HAP-1 (cell line): ENCODE results near the gene AFAP1L2.

ENCODE experiments used
- DNase-seq, 2 experiments: peaks; one replicate each; pipeline ENCODE4 v3.0.0-alpha.2; 2016 to 2020; ENCODE audit warnings: low spot score in 2 of 2
- H3K27me3 ChIP-seq: fragments of 250-450 bp; sonication (Bioruptor Pico); 2 replicates; pipeline ENCODE4 v1.5.1; 2020; ENCODE audit warnings: low read depth, mild to moderate bottlenecking, moderate library complexity
- H3K36me3 ChIP-seq: fragments of 250-450 bp; sonication (Bioruptor Pico); replicated peaks from 2 replicates; pipeline ENCODE4 v1.5.1; 2020; ENCODE audit warnings: mild to moderate bottlenecking
- H3K4me1 ChIP-seq: fragments of 250-450 bp; sonication (Bioruptor Pico); 2 replicates; pipeline ENCODE4 v1.5.1; 2020; ENCODE audit warnings: mild to moderate bottlenecking
- H3K4me3 ChIP-seq: fragments of 250-450 bp; sonication (Bioruptor Pico); 2 replicates; pipeline ENCODE4 v1.5.1; 2020; ENCODE audit warnings: mild to moderate bottlenecking, moderate library complexity
- H3K9me3 ChIP-seq: fragments of 250-450 bp; sonication (Bioruptor Pico); 2 replicates; pipeline ENCODE4 v1.5.1; 2020; ENCODE audit warnings: mild to moderate bottlenecking, moderate library complexity
- in situ Hi-C: fragments of 300-500 bp; cut with MboI; formaldehyde crosslinking; loops from 3 replicates; pipeline ENCODE4 v1.14.3; 2020; ENCODE audit warnings: low sequenced_read_pairs, inconsistent platforms, mixed read lengths

AFAP1L2 gene

DNA sequence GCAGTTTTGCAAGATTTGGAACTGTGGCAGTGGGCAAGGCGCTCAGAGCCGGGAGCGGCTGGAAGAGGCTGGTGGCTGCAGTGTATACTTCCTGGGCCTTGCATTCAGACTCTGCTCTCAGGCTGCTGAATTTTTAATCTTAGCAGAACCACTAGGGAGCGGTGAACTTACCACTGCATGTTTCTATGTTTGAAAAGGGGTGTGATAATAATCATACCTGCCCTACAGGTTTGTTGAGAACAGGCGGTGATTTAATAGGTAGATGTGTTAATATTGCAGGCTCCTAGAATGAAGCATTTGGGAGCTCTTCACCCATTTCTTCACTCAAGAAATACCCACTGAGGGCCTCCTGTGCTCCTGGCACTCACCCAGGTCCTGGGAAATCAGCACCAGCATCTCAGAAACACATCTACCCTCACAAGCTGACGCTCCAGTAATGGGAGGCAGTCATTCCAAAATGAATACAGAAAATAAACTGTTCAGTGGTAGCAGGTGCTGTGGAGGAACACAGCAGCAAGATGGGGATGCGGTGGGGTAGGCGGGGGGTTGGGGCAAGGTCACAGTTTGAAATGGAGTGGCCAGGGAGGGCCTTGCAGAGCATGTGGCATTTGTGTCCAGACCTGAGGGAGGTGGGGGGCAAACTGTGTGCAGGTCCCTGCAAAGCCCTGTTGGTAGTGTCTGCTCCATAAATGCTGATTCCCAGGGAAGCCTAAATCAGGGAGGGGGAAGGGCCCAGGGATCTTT, 124.2 kb downstream of the AFAP1L2 start:
- H3K36me3 ChIP-seq: no peaks in the 10 kb centered on the region
- H3K27me3 ChIP-seq: no peaks in the 10 kb centered on the region
- DNase-seq: no peak
- no peaks in the 10 kb centered on the region for H3K9me3 ChIP-seq
- in situ Hi-C loops: no loop called here
- no peaks in the 10 kb centered on the region for H3K4me1 ChIP-seq
- H3K4me3 ChIP-seq: no peak overlapping the region

DNA sequence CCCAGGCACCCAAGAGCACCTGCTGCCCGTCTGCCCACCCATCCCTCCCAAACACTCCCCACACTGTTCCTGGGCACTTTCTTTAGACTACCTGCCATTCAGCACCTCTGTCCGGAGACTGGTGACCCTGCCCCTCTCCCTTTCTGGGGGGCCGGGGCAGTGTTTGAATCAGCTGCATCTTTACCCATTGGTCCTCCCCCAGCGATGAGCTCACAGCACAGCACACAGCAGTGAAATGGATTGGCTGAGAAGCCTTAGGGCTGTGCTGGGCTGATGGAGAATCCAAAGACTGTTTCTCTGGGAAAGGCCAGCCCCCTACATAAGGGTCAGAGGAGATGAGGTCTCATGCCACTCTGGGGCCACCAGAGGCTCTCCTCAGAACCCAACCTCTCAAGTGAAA, 125.0 kb downstream of the AFAP1L2 start:
- H3K4me1 ChIP-seq: no peaks in the 10 kb centered on the region
- no peak for DNase-seq
- no peaks in the 10 kb centered on the region for H3K36me3 ChIP-seq
- no peak overlapping the region for H3K4me3 ChIP-seq
- in situ Hi-C loops: no loop called here
- H3K27me3 ChIP-seq: no peaks in the 10 kb centered on the region
- no peaks in the 10 kb centered on the region for H3K9me3 ChIP-seq

DNA sequence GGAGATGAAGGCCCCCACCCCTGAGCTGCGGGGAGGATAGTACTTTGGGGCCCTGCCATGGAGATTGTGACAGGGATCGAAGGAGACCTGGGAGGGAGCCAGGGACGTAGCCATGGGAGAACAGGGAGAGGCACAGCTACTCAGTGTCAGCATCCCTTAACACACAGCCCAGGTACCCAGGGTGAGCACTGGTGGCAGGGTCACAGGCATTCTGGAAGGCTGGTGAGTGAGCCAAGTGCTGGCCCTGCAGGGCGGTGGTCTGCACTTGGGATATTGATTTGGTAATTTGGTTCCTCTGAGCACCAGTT, 125.5 kb downstream of the AFAP1L2 start:
- DNase-seq: no peak
- H3K27me3 ChIP-seq: no peaks in the 10 kb centered on the region
- H3K9me3 ChIP-seq: no peaks in the 10 kb centered on the region
- in situ Hi-C loops: no loop called here
- no peak overlapping the region for H3K4me3 ChIP-seq
- no peaks in the 10 kb centered on the region for H3K4me1 ChIP-seq
- no peaks in the 10 kb centered on the region for H3K36me3 ChIP-seq

DNA sequence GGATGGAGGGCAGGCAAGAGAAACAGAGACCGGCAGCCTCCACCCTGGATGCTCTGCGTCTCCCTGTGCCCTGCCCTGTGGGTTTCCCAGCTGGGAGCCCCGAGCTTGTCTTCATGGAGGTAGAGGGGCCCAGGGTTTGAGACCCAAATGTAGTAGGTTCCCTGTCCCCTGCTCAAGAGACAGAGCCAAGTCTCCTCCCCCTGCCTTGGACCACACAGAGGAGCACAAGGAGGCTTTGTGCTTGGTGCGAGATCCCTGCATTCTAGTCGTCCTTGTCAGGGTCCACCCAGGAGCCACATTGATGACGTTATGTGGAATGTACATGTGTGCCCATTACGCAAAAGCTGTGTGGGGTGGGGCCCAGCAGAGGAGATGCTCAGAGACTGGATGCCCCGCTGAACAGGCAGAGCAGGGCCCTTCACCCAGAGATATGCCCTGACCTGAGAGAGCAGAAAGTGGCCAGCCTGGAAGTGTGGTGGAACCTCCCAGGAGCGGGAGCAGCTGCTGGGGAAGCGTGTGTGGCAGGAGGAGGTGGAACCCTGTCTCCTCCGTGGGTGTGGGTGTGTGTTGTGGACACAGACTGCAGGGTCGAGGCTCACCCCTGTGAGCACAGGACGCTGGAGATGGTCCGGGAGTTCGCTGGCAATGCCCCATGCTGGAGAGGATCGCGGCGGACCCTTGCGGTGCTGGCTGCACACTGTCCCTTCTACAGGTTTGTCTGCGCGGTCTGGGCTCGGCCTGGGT, 126.0 kb downstream of the AFAP1L2 start:
- H3K36me3 ChIP-seq: no peaks in the 10 kb centered on the region
- H3K9me3 ChIP-seq: no peaks in the 10 kb centered on the region
- no peak for DNase-seq
- in situ Hi-C loops: no loop called here
- H3K4me3 ChIP-seq: no peak overlapping the region
- no peaks in the 10 kb centered on the region for H3K4me1 ChIP-seq
- no peaks in the 10 kb centered on the region; the same call in 1 of the 2 replicates for H3K27me3 ChIP-seq

DNA sequence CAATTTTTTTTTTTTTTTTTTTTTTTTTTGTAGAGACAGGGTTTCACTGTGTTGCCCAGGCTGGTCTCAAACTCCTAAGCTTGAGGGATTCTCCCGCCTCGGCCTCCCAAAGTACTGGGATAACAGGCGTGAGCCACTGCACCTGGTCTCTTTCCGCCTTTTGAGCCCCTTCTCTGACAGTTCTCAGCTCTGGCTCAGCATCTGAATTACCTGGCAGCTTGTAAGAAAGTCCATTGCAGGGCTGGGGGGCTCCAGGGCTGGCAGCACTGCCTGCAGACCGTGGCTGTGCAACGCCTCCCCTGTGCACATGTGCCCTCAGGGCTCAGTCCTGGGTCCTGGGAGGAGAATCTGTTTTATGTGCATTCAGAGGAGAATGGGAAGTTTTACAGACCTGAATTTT, 127.6 kb downstream of the AFAP1L2 start:
- no peaks in the 10 kb centered on the region for H3K4me1 ChIP-seq
- H3K27me3 ChIP-seq: no peaks in the 10 kb centered on the region; the same call in 1 of the 2 replicates
- DNase-seq: no peak
- H3K36me3 ChIP-seq: no peaks in the 10 kb centered on the region
- in situ Hi-C loops: no loop called here
- H3K4me3 ChIP-seq: no peak overlapping the region
- H3K9me3 ChIP-seq: no peaks in the 10 kb centered on the region

DNA sequence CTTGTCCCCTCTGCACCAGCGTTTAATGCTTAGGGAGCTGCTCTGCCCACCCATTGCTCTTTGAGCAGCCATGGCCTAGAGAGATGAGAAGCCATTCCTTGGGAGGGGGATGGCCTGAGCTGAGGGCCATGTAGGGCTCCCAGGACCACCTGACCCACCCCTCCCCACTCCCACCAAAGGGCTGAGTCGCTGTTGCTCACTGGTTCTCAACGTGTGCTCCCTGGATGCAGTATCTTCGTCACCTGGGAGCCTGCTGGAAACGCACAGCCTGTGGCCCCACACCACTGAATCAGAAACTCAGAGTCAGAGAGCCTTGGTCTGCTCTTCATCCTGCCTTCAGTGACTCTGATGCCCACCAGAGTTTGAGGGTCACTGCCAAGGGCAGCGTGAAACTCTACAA, 128.2 kb downstream of the AFAP1L2 start:
- DNase-seq: no peak
- no peaks in the 10 kb centered on the region for H3K36me3 ChIP-seq
- in situ Hi-C loops: no loop called here
- no peak overlapping the region for H3K4me3 ChIP-seq
- H3K27me3 ChIP-seq: no peaks in the 10 kb centered on the region; the same call in 1 of the 2 replicates
- H3K9me3 ChIP-seq: no peaks in the 10 kb centered on the region
- no peaks in the 10 kb centered on the region for H3K4me1 ChIP-seq

DNA sequence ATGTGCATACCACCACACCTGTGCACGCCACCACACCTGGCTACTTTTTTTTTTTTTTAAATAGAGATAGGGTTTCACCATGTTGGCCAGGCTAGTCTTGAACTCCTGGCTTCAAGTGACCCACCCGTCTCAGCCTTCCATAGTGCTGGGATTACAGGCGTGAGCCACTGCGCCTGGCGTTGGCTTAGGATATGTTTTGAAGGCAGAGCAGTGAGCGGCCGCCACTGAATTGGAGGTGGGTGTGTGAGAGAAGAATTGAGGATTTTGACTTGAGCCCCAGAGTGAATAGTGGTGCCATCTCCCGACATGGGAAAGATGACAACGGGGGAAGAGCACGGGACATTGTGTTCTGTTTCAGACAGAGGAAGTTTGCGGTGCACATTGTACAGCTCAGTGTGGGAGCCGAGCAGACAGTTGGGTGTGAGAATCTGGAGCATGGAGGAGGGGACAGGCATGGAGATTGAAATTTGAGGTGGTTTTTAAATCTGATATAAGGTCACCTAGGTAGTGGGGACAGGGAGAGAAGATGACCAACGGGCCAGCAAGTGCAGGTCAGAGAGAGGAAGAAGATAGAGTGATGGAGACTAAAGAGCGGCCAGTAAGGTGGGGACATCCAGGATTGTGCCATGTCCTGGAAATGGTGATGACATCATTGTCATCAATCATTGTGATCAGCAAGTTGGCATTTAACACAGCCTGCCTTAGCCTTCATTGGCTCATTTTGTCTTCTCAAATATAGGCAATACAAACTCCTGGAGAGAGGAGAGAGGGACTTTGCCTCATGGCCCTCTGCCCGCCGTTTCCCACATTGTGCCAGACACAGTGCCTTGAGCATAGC, 129.5 kb downstream of the AFAP1L2 start:
- no peak for DNase-seq
- Histone ChIP-seq H3K4me3 (no peak overlapping the region), H3K27me3 (no peaks in the 10 kb centered on the region; the same call in 1 of the 2 replicates), H3K9me3 (no peaks in the 10 kb centered on the region), H3K36me3 (no peaks in the 10 kb centered on the region), H3K4me1 (no peaks in the 10 kb centered on the region)
- in situ Hi-C loops: no loop called here

DNA sequence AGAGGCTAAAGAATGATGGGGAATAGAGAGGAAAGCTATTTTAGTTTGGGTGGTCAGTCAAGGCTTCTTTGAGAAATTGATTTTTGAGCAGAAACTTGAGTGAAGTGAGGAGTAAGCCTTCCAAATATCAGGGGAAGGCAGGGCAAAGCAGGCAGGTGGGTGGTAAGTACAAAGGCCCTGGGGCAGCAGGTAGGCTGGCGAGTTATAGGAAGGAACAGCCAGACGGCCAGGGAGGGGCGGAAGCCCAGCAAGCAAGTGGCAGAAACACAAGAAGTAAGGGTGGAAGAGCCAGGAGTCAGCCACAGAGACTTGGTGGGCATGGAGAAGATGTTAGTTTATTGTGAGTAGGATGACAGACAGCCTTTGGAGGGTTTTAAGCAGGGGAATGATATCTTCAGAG, 130.4 kb downstream of the AFAP1L2 start:
- H3K27me3 ChIP-seq: no peaks in the 10 kb centered on the region; the same call in 1 of the 2 replicates
- no peaks in the 10 kb centered on the region for H3K36me3 ChIP-seq
- no peaks in the 10 kb centered on the region for H3K4me1 ChIP-seq
- H3K9me3 ChIP-seq: no peaks in the 10 kb centered on the region
- no peak for DNase-seq
- in situ Hi-C loops: no loop called here
- no peak overlapping the region for H3K4me3 ChIP-seq

DNA sequence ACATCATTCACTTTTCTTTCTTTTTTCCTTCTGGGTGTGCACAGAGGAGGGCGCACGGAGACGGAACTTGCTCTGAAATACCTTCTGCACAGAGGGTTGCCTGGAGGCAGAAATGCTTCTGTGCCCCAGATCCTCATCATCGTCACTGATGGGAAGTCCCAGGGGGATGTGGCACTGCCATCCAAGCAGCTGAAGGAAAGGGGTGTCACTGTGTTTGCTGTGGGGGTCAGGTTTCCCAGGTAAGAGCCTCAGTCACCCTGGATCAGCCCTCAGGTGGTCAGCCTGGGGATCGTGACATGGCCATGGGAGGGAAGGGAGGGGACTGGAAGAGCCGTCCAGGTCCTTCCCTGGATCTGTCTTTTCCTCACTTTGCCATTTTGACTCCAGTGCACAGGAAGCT, 131.6 kb downstream of the AFAP1L2 start:
- Histone ChIP-seq H3K4me3 (no peak overlapping the region), H3K36me3 (no peaks in the 10 kb centered on the region), H3K4me1 (no peaks in the 10 kb centered on the region), H3K9me3 (no peaks in the 10 kb centered on the region), H3K27me3 (no peaks in the 10 kb centered on the region; the same call in 1 of the 2 replicates)
- in situ Hi-C loops: no loop called here
- DNase-seq: no peak

DNA sequence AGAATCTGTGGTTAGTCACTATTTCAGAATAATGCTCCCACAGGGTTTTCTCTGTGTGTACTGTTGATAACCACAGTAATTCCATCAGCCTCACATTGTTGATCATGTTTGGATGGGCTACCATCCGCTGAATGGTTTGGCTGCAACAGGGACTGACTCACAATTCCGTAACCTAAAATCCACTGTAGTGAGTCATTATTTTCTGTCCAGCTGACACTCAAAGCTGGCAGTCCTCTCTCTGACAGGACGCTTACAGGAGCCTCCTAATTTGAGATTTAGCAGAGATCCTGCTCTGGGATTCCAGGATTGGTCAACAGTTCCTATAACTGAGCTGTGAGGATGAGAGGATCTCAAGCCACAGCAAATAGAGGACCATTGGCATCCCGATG, 132.5 kb downstream of the AFAP1L2 start:
- no peak for DNase-seq
- Histone ChIP-seq H3K27me3 (no peaks in the 10 kb centered on the region; the same call in 1 of the 2 replicates), H3K9me3 (no peaks in the 10 kb centered on the region), H3K4me1 (no peaks in the 10 kb centered on the region), H3K36me3 (no peaks in the 10 kb centered on the region), H3K4me3 (no peak overlapping the region)
- in situ Hi-C loops: no loop called here

DNA sequence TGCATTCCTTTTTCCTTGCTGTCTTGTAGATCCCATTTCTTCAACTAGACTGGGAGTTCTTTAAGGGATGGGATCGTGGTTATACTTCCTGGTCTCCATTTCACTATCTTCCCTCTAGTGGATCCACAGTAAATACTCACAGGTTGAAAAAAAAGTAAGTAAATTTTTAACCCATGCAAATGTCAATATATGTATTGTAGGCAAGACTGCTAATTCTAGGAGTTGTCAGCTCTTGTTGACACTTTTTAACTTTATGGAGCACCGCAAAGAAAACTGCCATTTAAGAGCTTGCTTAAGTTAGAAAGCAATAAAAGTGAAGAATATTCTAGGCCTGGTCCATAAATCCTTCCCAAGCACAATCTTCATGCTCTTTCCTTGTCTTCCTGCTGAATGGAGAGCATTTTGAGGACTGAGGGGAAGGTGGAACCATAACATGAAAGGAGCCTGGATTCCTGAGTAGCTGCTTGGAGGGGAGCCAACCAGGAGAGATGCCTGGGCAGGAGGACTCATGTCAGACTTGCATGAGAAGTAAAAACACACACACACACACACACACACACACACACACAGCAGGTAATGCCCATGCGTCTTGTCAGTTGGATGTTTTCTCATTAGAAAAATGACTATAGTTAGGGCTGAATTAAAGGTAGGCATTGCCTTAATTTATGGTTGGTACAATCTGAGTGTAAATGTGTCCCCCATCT, 133.1 kb downstream of the AFAP1L2 start:
- no peaks in the 10 kb centered on the region for H3K9me3 ChIP-seq
- no peaks in the 10 kb centered on the region; the same call in 1 of the 2 replicates for H3K27me3 ChIP-seq
- no peaks in the 10 kb centered on the region for H3K4me1 ChIP-seq
- in situ Hi-C loops: no loop called here
- H3K36me3 ChIP-seq: no peaks in the 10 kb centered on the region
- DNase-seq: no peak
- no peak overlapping the region for H3K4me3 ChIP-seq

DNA sequence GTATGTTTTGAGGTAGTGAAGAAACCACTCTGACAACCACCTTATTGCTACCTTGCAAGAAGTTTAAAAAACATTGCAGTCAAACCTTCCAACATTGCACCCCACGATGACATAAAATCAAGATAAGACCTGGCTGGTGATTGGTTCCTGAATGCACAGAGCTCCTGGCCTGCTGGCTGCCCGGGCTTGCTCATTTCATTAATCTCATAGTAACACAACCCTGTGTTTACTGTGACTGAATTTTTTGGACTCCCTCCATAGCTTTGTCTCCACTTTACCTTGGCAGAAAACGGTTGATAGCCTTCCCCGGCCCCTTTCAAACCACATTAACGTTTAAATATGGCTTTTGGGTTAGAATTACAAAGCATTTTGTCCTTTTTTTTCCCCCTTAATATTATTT, 137.8 kb downstream of the AFAP1L2 start:
- Histone ChIP-seq H3K27me3 (no peaks in the 10 kb centered on the region), H3K9me3 (no peaks in the 10 kb centered on the region), H3K4me3 (no peak overlapping the region), H3K36me3 (no peaks in the 10 kb centered on the region), H3K4me1 (no peaks in the 10 kb centered on the region)
- in situ Hi-C loops: no loop called here
- no peak for DNase-seq

DNA sequence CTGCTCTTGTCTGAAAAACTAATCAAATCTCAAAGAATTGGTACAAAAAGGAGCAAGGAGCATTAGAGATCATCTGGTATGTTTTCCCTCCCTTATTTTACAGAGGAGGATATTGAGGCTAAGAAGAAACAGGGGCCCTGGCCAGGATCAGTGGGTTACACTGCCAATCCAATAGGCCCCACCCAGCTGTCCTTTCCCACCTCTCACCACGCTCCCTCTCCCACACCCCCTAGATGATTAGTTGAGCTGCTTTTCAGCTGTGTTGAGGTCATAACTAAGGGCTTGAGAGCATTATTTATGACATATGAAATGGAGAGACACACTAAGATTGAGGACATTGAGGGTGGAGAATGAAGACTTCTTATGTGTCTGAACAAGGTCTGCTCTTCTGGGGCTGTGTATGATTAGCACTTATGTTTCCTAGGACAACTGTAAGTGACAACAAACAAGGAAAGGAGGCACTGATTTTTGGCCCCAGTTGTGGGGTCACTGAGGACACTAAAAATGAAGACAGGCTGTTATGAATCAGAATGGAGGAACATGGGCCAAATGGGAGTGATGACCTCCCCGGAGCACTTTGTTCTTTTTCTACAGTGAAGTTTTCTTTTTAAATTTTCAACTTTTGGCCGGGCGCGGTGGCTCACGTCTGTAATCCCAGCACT, 138.8 kb downstream of the AFAP1L2 start:
- no peak overlapping the region for H3K4me3 ChIP-seq
- no peak for DNase-seq
- no peaks in the 10 kb centered on the region for H3K9me3 ChIP-seq
- H3K36me3 ChIP-seq: no peaks in the 10 kb centered on the region
- no peaks in the 10 kb centered on the region for H3K4me1 ChIP-seq
- H3K27me3 ChIP-seq: no peaks in the 10 kb centered on the region
- in situ Hi-C loops: no loop called here
